Measurements from ENCODE around the gene PROKR1.

DNA sequence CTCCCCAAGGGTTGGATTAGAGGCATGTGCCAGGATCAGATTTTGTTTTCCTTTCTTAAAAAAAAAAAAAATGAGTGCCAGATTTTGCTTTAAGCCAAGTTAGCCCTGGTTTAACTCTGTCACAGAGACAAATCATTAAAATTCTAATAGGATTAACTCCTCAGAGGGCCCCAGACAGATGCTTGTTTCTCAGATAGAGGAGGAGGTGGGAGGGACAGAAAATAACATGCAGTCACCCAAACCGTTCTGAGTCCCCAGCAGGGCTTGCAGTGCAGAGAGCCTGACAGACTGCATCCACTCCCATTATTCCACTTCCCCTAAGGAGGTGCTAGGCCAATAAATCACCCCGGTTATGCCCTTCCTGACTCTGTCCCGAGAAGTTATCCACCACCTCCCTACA is 6.3 kb upstream of the PROKR1 start:
- TF ChIP-seq, protein P1, sequence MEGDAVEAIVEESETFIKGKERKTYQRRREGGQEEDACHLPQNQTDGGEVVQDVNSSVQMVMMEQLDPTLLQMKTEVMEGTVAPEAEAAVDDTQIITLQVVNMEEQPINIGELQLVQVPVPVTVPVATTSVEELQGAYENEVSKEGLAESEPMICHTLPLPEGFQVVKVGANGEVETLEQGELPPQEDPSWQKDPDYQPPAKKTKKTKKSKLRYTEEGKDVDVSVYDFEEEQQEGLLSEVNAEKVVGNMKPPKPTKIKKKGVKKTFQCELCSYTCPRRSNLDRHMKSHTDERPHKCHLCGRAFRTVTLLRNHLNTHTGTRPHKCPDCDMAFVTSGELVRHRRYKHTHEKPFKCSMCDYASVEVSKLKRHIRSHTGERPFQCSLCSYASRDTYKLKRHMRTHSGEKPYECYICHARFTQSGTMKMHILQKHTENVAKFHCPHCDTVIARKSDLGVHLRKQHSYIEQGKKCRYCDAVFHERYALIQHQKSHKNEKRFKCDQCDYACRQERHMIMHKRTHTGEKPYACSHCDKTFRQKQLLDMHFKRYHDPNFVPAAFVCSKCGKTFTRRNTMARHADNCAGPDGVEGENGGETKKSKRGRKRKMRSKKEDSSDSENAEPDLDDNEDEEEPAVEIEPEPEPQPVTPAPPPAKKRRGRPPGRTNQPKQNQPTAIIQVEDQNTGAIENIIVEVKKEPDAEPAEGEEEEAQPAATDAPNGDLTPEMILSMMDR (conservative IDR thresholded peaks at IDR 0.05 in 1 of 2, IDR thresholded peaks at IDR 0.05 in 1 of 2; ENCODE audit: low read depth in 1 of 2, low read length in 2 of 2), result no peak
- no peak for TF ChIP-seq EZH2 (IDR thresholded peaks at IDR 0.05; ENCODE audit: low read length, missing control alignments)

All from fibroblast of lung (primary cell).